Epithelial cell of esophagus (primary cell): Measurements from ENCODE around the gene PTPRR.
A peak's percentile ranks its signal among the peaks of the same experiment; 100 is the strongest.

Experiments
- DNase-seq: peaks from one replicate; pipeline ENCODE4 v3.0.0; 2010; ENCODE audit warnings: low read depth
- H3K4me3 ChIP-seq: 2 replicates; pipeline ENCODE4 v1.5.1; 2011; ENCODE audit warnings: mild to moderate bottlenecking, low read length, control low read depth
- CTCF ChIP-seq: IDR thresholded peaks from 2 replicates; pipeline ENCODE4 v1.5.1; 2011; ENCODE audit warnings: low read depth, mild to moderate bottlenecking, low read length, control low read depth, inconsistent platforms; ENCODE audit not compliant: insufficient read depth; ENCODE audit errors: missing control alignments

Gene PTPRR

GRCh38 chr12:70843363-70843762 is 77.2 kb downstream of the PTPRR start:
- peak; percentile 81 for DNase-seq
- TF ChIP-seq CTCF: no peak
- no peak overlapping the region for H3K4me3 ChIP-seq

DNA sequence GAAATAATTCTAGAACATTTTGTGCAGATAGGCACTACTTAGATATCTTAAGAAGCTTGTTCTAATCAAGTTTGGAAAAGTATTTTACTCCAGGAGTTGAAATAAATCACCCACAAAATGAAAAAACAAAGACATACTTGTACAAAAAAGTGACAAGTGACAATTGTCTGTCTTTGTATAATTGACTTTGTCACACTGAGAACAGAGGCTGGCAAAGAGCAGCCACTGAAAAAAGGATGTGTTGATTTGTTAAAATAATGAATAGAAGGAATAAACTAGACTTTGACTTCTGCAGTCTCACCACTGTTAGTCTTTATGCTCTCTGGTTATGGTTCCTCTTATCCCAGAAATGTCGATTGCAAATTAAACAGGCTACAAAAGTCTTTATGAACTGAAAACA is 77.6 kb downstream of the PTPRR start:
- H3K4me3 ChIP-seq: no peak overlapping the region
- no peak for TF ChIP-seq CTCF
- no peak for DNase-seq

- peak; percentile 30 for DNase-seq
- TF ChIP-seq CTCF: no peak
Measured at GRCh38 chr12:70842136-70842535, 78.4 kb downstream of the PTPRR start.

DNA sequence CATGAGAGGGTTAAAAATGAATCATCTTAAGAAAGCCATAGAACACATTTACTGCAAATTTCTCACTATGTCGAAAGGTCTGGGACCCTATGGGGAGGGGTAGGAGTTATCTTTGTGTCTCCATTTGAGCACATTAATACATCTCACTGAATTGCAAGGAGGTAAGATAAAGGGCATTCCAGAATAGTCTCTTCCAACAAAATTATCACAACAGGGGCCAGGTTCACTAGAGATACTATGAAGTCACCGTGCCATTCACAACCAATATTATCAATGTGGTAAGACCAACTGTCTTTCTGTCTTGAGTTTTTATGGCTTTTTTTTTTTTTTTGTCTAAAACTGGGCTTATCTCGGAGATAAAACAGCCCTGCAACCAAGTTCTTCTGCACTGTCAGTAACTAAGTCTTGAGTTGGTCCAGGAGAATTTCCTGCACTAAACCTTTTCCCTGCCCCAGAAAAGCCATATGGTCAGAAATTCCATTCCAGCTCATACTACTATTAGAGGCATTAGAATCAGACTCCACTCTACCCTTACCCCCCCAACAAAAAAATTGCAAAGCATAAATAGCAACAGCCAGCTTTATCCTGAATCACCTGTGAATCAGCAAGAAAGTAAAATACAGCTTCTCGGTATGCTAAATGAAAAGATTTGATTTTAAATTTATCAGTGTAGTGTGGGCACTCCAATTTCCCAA is 79.7 kb downstream of the PTPRR start:
- no peak for TF ChIP-seq CTCF
- no peak overlapping the region for H3K4me3 ChIP-seq
- peak; percentile 34 for DNase-seq

More at GRCh38 chr12:70842136-70842535, 78.4 kb downstream of the PTPRR start:
- H3K4me3 ChIP-seq: no peak overlapping the region

DNA sequence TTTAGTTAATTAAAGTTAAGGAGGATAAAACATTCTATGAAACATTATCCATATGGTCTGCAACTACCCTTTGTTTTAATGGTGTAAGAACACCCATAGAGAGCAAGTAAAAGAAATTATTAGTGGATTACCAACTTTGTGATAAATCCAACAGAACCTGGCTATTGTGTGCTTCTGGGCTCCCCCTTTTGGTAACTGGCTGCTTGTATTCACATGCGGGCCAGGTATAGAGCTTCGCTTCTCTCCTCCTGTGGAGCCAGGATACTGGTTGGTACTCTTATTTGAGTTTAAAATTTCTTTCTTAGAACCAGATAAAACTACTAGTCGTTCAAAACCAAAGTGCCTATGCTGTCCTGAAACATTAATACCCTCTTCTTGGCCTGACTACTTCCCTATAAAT is 81.0 kb downstream of the PTPRR start:
- no peak for DNase-seq
- H3K4me3 ChIP-seq: no peak overlapping the region
- TF ChIP-seq CTCF: no peak

DNA sequence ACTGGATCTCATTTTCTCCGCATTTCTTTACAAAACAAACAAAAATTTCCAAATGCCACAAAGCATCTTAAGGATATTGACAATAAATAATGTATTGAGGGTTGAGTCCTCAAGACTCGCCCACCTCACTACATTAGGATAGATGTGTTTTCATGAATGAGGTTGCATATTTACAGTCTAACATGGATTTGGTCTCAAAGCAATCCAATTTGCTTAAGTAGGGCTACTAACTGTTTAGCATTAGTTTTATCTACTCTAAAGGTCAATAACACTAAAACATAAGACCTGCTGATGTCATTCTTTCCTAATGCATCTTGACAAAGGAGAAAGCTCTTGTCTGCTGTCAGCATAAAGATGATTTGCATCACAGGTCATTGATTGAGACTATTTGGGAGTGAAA is 82.4 kb downstream of the PTPRR start:
- no peak for DNase-seq
- TF ChIP-seq CTCF: no peak
- H3K4me3 ChIP-seq: no peak overlapping the region

DNA sequence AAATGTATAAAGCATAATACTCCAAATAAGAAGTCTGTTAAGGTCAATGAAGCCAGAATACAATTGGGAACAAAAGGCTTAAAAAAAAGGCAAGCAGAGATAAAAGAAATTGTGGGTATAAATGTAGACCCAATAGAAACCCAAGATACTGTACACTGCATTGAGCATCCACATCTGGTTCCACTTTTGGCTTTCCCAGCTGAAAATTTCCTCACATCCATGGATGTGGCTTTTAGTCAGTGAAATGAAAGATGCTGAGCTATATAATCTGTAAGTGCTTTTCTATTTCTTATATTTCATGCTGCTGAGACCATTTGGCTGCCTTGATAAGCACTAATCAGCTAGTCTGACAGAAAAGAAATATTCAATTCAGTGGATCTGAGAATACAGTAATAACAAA is 83.5 kb downstream of the PTPRR start:
- TF ChIP-seq CTCF: no peak
- DNase-seq: no peak
- H3K4me3 ChIP-seq: no peak overlapping the region
